Measurements from ENCODE around the gene KIF12. TPM values are rescaled to one million over a fixed set of nuclear protein-coding genes. Genes with fewer than 3 reads are reported as not detected.

The KIF12 gene
- total and polyA plus RNA-seq, 8 donors: 40.4 to 605 (median 68.3) TPM

- ATAC-seq (no peak), DNase-seq (no peak), FAIRE-seq (no peak)
- TF ChIP-seq CTCF (IDR thresholded peaks at IDR 0.05): no peak
- Histone ChIP-seq H3K27me3 (no peaks in the 10 kb centered on the region), H3K4me1 (peaks cover 0 to 3% (median 0%) of the 10 kb centered on the region in 3 donors), H3K36me3 (no peaks in the 10 kb centered on the region), H3K4me3 (no peak overlapping the region), H3K9me3 (no peaks in the 10 kb centered on the region), H3K27ac (no peak overlapping the region)
- WGBS, 2 donors: 84 to 86% methylated on average over 6 of the region's 6 CpGs
- intact Hi-C loops (cut with DNase I): loop anchor here in 2 of 3 donors (5.0 kb wide), 1 partner anchor 178 kb away; no protein-coding TSS in a partner anchor
Measured at GRCh38 chr9:114109124-114109523, 10.0 kb upstream of the KIF12 start.

DNA sequence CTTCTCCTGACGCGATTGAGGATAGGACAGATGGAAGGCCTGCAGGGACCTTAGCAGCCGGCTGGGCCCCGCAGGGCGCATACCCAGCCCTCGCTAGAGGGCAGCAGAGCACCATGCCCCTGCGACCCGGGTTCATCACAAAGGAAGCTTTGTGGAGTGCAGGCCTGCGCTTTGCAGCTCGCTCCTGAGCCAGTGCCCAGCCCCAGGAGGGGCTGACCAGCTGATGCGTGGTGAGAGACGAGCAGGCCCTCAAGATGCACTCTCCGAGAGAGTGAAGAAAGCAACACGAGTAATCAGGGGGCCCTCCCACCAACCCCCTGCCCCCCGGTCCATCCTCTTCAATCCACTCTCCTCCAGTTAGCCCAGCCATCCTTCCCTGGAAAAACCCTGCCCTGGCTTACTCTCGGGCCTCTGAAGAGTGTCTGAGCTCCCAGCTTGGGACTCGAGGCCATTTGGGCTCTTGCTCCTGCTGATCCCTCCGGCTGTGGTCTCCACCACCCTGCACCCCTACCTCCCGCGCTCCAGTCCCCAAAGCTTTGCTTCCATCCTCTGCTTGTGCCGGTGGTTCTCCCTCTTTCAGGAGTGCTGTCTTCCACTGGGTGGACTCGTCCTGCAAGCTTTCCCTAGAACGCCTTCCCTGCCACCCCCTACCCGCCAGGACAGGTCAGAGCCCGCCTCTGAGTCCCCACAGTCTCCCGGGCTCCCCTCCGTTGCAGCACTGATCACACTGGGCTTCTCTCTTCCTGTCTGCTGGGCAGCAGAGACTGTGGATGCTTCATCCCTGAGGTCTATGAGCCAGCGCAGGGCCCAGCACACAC lies 9.1 kb upstream of the KIF12 start:
- intact Hi-C loops (cut with DNase I): loop anchor here in 2 of 3 donors (5.0 kb wide), 1 partner anchor 179 kb away; no protein-coding TSS in a partner anchor
- no peaks in the 10 kb centered on the region for H3K27me3 ChIP-seq
- ATAC-seq (peak; percentile 99 to 100 (median 100)), FAIRE-seq (no peak), DNase-seq (peak; percentile 69 to 94 (median 88))
- peaks cover 0 to 3% (median 0%) of the 10 kb centered on the region in 3 donors for H3K4me1 ChIP-seq
- TF ChIP-seq CTCF (IDR thresholded peaks at IDR 0.05): peak; percentile 92 to 99 (median 94)
- H3K36me3 ChIP-seq: no peaks in the 10 kb centered on the region
- H3K9me3 ChIP-seq: no peaks in the 10 kb centered on the region
- 35 to 39% methylated on average over 27 to 28 of the region's 28 CpGs for WGBS, 2 donors
- no peak overlapping the region for H3K4me3 ChIP-seq
- no peak overlapping the region for H3K27ac ChIP-seq

- no peak for FAIRE-seq
- peaks cover 0 to 3% (median 0%) of the 10 kb centered on the region in 3 donors for H3K4me1 ChIP-seq
- no peaks in the 10 kb centered on the region for H3K36me3 ChIP-seq
- ATAC-seq: peak; percentile 15 to 56 (median 45)
- no peaks in the 10 kb centered on the region for H3K9me3 ChIP-seq
- TF ChIP-seq CTCF (IDR thresholded peaks at IDR 0.05): no peak
- H3K27ac ChIP-seq: no peak overlapping the region
- WGBS, 2 donors: 64 to 67% methylated on average over 13 of the region's 13 CpGs
- intact Hi-C loops (cut with DNase I): loop anchor here in 2 of 3 donors (5.0 kb wide), 1 partner anchor 180 kb away; no protein-coding TSS in a partner anchor
- H3K27me3 ChIP-seq: no peaks in the 10 kb centered on the region
- DNase-seq: no peak
- no peak overlapping the region for H3K4me3 ChIP-seq
Measured at GRCh38 chr9:114107286-114108001, 8.4 kb upstream of the KIF12 start.

DNA sequence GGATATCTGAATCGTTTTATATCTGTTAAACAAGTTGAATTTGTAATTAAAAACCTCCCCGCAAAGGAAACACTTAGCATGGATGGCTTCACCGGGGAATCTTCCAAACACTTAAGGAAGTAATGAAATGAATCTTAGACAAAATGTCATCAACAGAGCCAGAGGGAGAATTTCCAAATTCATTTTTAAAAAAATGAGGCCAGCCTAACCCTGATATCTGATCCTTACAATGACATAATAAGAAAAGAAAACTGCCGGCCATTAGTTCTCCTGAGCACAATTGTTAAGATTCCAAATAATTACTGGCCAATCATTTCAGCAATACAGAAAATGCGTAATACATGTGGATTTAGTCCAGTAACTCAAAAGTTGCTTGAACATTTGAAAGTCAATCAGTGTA lies 6.1 kb upstream of the KIF12 start:
- DNase-seq: no peak
- H3K36me3 ChIP-seq: no peaks in the 10 kb centered on the region
- no peaks in the 10 kb centered on the region for H3K27me3 ChIP-seq
- peaks cover 0 to 9% (median 3%) of the 10 kb centered on the region in 3 donors for H3K4me1 ChIP-seq
- H3K9me3 ChIP-seq: no peaks in the 10 kb centered on the region
- ATAC-seq: no peak
- no peak for TF ChIP-seq CTCF (IDR thresholded peaks at IDR 0.05)
- FAIRE-seq: no peak
- H3K4me3 ChIP-seq: no peak overlapping the region
- WGBS, 2 donors: 70 to 75% methylated on average over 5 of the region's 5 CpGs
- intact Hi-C loops (cut with DNase I): loop anchor here in 2 of 3 donors (5.0 kb wide), 1 partner anchor 182 kb away; no protein-coding TSS in a partner anchor
- no peak overlapping the region for H3K27ac ChIP-seq
